GM06990 (cell line): Measurements from ENCODE around the gene TRIM40.

Source experiments
- DNase-seq: peaks from one replicate; pipeline ENCODE4 v3.0.0-alpha.2; 2011; ENCODE audit not compliant: insufficient read length; ENCODE audit errors: extremely low read depth
- H3K27me3 ChIP-seq: replicated peaks from 2 replicates; pipeline ENCODE4 v1.6.0; 2011; ENCODE audit warnings: low read length; ENCODE audit not compliant: control insufficient read depth, insufficient read depth
- H3K36me3 ChIP-seq: 2 replicates; pipeline ENCODE4 v1.5.1; 2011; ENCODE audit warnings: low read length; ENCODE audit not compliant: control insufficient read depth, insufficient read depth
- H3K4me3 ChIP-seq: replicated peaks from 2 replicates; pipeline ENCODE4 v1.5.1; 2011; ENCODE audit warnings: low read depth, mild to moderate bottlenecking, control low read depth, low read length
- CTCF ChIP-seq: IDR thresholded peaks from 2 replicates; pipeline ENCODE4 v1.5.1; 2011; ENCODE audit warnings: low read length, control low read depth, mild to moderate bottlenecking, inconsistent platforms; ENCODE audit not compliant: insufficient read depth, poor library complexity, severe bottlenecking

TRIM40 gene

GRCh38 chr6:30167101-30167500 is 31.2 kb downstream of the TRIM40 start:
- Histone ChIP-seq H3K27me3 (no peaks in the 10 kb centered on the region; the same call in none of the 2 replicates), H3K4me3 (no peak overlapping the region), H3K36me3 (no peaks in the 10 kb centered on the region)
- TF ChIP-seq CTCF = no peak
- no peak for DNase-seq

- Histone ChIP-seq H3K36me3 (no peaks in the 10 kb centered on the region), H3K4me3 (no peak overlapping the region), H3K27me3 (no peaks in the 10 kb centered on the region; the same call in none of the 2 replicates)
- TF ChIP-seq CTCF = no peak
- no peak for DNase-seq
These were observed 32.8 kb downstream of the TRIM40 start for GRCh38 chr6:30168741-30169140.

- Histone ChIP-seq H3K4me3 (no peak overlapping the region), H3K36me3 (no peaks in the 10 kb centered on the region), H3K27me3 (no peaks in the 10 kb centered on the region; the same call in none of the 2 replicates)
- no peak for DNase-seq
- TF ChIP-seq CTCF = peak; percentile 79
These were observed 34.0 kb downstream of the TRIM40 start for GRCh38 chr6:30169658-30170614.

GRCh38 chr6:30171677-30172471 is 35.9 kb downstream of the TRIM40 start:
- no peak for DNase-seq
- no peak overlapping the region for H3K4me3 ChIP-seq
- TF ChIP-seq CTCF = no peak

GRCh38 chr6:30172681-30173080 is 36.7 kb downstream of the TRIM40 start:
- DNase-seq = no peak
- no peak for TF ChIP-seq CTCF
- Histone ChIP-seq H3K4me3 (no peak overlapping the region), H3K27me3 (no peaks in the 10 kb centered on the region; the same call in none of the 2 replicates), H3K36me3 (no peaks in the 10 kb centered on the region)

More at GRCh38 chr6:30171677-30172471, 35.9 kb downstream of the TRIM40 start:
- Histone ChIP-seq H3K27me3 (no peaks in the 10 kb centered on the region; the same call in none of the 2 replicates), H3K36me3 (no peaks in the 10 kb centered on the region)
